SH-SY5Y (cell line): ENCODE measurements around the gene CPLANE1.

Source experiments
- GATA2 ChIP-seq: IDR thresholded peaks from 2 replicates; pipeline ENCODE4 v1.6.1; 2011; ENCODE audit warnings: mild to moderate bottlenecking, low read depth, low read length
- GATA3 ChIP-seq: IDR thresholded peaks from 2 replicates; pipeline ENCODE4 v1.6.1; 2011; ENCODE audit warnings: low read depth, mild to moderate bottlenecking, low read length, moderate library complexity

DNA sequence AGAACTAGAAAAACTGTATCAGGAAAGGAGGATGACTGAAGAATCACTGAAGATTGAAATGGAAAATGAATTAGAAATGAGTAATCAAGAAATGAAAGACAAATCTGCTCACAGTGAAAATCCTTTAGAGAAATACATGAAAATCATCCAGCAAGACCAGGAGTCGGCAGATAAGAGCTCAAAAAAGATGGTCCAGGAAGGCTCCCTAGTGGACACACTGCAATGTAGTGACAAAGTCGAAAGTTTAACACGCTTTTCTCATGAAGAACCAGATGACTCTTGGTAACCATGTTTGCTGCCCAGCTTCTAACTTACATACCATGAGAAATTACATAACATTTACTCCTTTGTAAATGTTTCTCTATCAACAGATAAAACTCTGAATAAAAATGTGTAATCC, 37.1 kb downstream of the CPLANE1 start:
- TF ChIP-seq GATA2 (no peak), GATA3 (no peak)
